Chondrocyte (in vitro differentiated cells): ENCODE results near the gene CDCA4. TPM values are rescaled to one million over a fixed set of nuclear protein-coding genes. Genes with fewer than 3 reads are reported as not detected.

Experiments used
- DNase-seq: peaks from one replicate; pipeline ENCODE4 v3.0.0; 2021; ENCODE audit warnings: mixed read lengths, low spot score
- H3K27ac Mint-ChIP-seq: one replicate; pipeline ENCODE4 v1.8.0; 2021; ENCODE audit warnings: mild to moderate bottlenecking, moderate library complexity, mixed read lengths; ENCODE audit not compliant: unreplicated experiment
- H3K27me3 Mint-ChIP-seq: 2 replicates; pipeline ENCODE4 v1.8.0; 2021; ENCODE audit warnings: low read depth, mixed read lengths
- H3K36me3 Mint-ChIP-seq: 2 replicates; pipeline ENCODE4 v1.8.0; 2021; ENCODE audit warnings: low read depth, mixed read lengths
- H3K4me1 Mint-ChIP-seq: 2 replicates; pipeline ENCODE4 v1.8.0; 2021; ENCODE audit warnings: low read depth, mild to moderate bottlenecking, mixed read lengths
- H3K4me3 Mint-ChIP-seq: one replicate; pipeline ENCODE4 v1.8.0; 2021; ENCODE audit warnings: mild to moderate bottlenecking, moderate library complexity, mixed read lengths; ENCODE audit not compliant: unreplicated experiment
- H3K9me3 Mint-ChIP-seq: 2 replicates; pipeline ENCODE4 v1.8.0; 2021; ENCODE audit warnings: low read depth, mixed read lengths
- total RNA-seq: library from RNA; stranded (reverse); gene quantifications from 3 replicates; pipeline ENCODE4 v1.2.1, GENCODE V29; 2021
- TF ChIP-seq, protein P1 (sequence below): fragments of 200-600 bp; sonication (generic); IDR thresholded peaks from 2 replicates; pipeline ENCODE4 v1.5.0; 2021; ENCODE audit warnings: antibody characterized with exemption, mild to moderate bottlenecking, moderate library complexity

Gene CDCA4
- total RNA-seq, 1 donor from 2014 or later: 18.0 TPM

DNA sequence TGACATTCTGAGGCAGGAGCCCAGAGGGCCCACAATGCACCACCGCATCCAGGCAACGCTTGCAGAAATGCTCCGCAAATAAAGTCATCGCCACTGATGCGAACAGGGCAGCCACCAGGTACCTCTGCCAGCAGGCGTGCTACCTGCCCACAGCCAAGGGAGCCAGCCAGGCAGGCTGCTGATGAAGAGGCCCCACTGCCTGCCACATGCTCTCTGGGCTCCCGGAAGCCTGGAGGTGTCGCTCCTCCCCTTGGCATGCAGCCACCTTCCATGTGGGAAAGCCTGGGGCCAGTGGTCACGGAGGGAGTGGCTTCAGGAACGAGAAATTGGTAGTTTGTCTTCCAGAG, 29.6 kb upstream of the CDCA4 start:
- Mint-ChIP-seq H3K27ac (no peak overlapping the region), H3K9me3 (no peaks in the 10 kb centered on the region), H3K36me3 (no peaks in the 10 kb centered on the region), H3K27me3 (no peaks in the 10 kb centered on the region), H3K4me3 (no peak overlapping the region), H3K4me1 (peaks cover 2% of the 10 kb centered on the region)
- TF ChIP-seq, protein P1, sequence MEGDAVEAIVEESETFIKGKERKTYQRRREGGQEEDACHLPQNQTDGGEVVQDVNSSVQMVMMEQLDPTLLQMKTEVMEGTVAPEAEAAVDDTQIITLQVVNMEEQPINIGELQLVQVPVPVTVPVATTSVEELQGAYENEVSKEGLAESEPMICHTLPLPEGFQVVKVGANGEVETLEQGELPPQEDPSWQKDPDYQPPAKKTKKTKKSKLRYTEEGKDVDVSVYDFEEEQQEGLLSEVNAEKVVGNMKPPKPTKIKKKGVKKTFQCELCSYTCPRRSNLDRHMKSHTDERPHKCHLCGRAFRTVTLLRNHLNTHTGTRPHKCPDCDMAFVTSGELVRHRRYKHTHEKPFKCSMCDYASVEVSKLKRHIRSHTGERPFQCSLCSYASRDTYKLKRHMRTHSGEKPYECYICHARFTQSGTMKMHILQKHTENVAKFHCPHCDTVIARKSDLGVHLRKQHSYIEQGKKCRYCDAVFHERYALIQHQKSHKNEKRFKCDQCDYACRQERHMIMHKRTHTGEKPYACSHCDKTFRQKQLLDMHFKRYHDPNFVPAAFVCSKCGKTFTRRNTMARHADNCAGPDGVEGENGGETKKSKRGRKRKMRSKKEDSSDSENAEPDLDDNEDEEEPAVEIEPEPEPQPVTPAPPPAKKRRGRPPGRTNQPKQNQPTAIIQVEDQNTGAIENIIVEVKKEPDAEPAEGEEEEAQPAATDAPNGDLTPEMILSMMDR: no peak
- no peak for DNase-seq

DNA sequence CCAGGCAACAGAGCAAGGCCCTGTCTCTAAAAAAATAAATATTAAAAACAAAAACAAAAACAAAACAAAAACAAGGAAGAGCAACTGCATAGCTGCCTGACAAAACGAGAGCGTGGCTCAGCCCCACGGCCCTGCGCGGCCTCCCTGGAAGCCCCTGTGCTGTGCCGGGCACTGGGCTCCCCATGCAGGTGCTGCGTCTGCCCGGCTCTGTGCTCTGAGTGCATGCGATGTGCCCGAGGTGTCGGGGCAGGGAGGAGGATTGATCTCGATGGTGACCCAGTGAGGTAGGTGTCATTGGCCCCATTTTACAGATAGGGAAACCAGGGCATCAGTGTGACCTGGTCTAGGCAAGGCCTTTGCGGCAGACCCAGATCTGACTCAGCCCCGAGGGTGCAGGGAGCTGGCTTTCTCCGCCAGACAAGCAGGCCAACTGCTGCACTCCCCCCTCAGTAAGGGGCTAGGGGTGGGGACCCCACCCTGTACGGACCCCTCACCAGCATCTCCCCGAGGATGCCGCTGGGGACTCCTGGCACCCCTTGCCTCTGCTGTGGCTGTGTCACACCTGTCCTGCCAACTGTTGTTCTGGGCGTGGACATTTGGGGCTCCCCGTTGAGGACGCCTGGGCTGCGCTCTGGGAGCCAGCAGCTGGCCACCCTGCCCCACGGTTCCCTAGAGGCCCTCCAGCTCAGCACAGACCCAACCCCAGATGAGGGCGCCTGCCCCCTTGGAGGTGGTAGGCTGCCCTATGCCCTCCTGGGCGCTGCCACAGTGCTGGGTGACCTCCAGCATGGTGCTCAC, 29.1 kb upstream of the CDCA4 start:
- DNase-seq: no peak
- Mint-ChIP-seq H3K4me1 (peaks cover 3% of the 10 kb centered on the region), H3K27ac (no peak overlapping the region), H3K9me3 (no peaks in the 10 kb centered on the region), H3K27me3 (no peaks in the 10 kb centered on the region), H3K4me3 (no peak overlapping the region), H3K36me3 (no peaks in the 10 kb centered on the region)
- TF ChIP-seq, protein P1: no peak

DNA sequence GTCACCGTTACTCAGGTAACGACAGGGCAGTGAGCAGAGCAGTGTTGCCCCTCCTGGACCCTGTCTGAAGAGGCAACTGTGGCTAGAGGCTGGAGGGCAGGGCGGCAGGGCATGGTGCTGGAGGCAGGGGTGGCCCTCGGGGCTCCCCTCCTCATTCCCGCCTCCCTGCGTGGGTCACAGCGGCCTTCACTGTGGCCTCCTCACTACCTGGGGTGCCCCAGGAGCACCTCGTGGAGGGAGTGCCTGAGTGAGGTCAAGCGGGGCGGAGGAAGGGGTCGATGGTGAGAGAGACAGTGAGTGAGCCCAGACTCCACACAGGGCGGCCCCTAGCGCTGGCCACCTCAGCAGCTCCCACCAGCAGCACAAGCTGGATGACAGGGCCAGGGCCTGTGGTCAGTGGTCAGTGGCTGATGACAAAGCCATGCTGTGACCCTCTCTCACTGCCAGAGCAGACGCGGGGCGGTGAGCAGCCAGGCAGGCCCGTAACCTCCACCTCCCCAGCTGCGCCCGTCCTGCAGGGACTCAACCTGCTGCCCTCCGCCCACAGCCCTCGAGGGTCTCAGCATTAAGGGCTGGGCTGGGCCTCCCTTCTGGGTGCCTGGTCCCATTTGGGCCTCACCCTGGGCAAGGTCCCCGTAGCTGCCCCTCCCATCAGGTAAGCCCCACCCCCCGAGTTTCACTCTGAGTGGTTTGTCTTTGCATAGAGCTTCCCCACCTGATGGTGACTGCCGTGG, 26.6 kb upstream of the CDCA4 start:
- no peak overlapping the region for H3K4me3 Mint-ChIP-seq

DNA sequence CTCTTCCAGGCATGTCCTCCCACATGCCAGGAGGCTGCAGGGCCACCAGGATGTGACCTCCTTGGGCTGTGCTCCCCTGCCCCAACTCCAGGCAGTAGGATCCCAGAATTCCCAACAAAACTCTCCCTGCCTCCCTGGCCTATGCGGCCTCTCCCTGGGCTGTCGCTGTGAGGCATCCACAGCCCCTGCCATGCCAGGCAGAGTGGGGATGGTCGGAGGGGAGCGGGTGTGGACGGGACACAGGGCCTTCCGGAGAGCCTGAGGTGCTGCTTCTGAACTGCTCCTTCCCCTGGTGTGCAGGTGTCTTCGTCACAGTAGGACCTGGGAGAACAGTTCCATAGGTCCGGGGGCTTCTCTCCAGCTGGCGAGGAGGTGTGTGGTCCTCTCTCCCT, 26.0 kb upstream of the CDCA4 start:
- no peaks in the 10 kb centered on the region for H3K9me3 Mint-ChIP-seq
- no peaks in the 10 kb centered on the region for H3K27me3 Mint-ChIP-seq
- no peaks in the 10 kb centered on the region for H3K36me3 Mint-ChIP-seq
- peaks cover 6% of the 10 kb centered on the region for H3K4me1 Mint-ChIP-seq
- no peak overlapping the region for H3K27ac Mint-ChIP-seq
- TF ChIP-seq, protein P1: no peak
- DNase-seq: no peak
- no peak overlapping the region for H3K4me3 Mint-ChIP-seq

More for the DNA sequence above, 26.6 kb upstream of the CDCA4 start:
- Mint-ChIP-seq H3K36me3 (no peaks in the 10 kb centered on the region), H3K27me3 (no peaks in the 10 kb centered on the region), H3K9me3 (no peaks in the 10 kb centered on the region), H3K4me1 (peaks cover 6% of the 10 kb centered on the region), H3K27ac (no peak overlapping the region)
- TF ChIP-seq, protein P1: no peak
- DNase-seq: no peak

DNA sequence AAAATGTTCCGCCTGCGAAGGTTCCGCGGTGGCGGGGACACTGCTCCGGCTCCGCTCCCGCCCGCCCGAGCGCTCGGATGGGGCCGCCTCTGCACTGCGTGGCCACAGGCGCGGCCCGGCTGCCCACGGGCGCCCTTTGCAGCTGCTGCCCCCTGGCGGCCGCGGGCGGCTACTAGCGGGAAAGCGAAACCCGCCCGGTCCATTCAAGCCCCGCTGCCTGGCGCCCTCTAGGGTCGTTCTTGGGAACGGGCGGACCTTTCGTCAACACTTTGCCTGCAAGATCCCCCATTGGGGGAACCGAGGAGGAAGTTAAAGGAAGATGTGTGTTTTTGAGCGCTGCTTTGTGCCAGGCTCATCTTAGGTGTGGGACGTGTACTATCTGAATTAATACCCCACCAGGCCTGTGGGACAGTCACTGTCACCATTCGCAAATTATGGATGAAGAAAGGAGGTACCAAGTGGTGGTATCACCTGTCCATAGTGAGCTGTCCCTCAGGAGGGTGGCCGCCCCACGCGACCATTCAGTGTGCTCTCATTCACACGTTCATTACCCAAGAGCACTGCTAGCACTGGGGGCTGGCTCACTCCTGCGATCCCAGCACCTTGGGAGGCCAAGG, 24.9 kb upstream of the CDCA4 start:
- no peak overlapping the region for H3K27ac Mint-ChIP-seq
- no peak for DNase-seq
- H3K36me3 Mint-ChIP-seq: no peaks in the 10 kb centered on the region
- H3K9me3 Mint-ChIP-seq: no peaks in the 10 kb centered on the region
- TF ChIP-seq, protein P1: peak; percentile 100
- H3K27me3 Mint-ChIP-seq: no peaks in the 10 kb centered on the region
- peaks cover 6% of the 10 kb centered on the region for H3K4me1 Mint-ChIP-seq
- H3K4me3 Mint-ChIP-seq: no peak overlapping the region
